Heart left ventricle (tissue), 16 donors: ENCODE results near the gene PTPRC. TPM values are rescaled to one million over a fixed set of nuclear protein-coding genes. Genes with fewer than 3 reads are reported as not detected.

Source experiments
- ATAC-seq, 4 donors: fragments of 200-7000 bp; cut with Tn5 transposase; one replicate each; pipeline ENCODE4 v1.9.1; 2020 to 2022; ENCODE audit warnings: moderate library complexity in 4 of 4, mild to moderate bottlenecking in 3 of 4, moderate number of reproducible peaks in 1 of 4
- DNase-seq, 5 donors: peaks; one replicate each; pipeline ENCODE4 v3.0.0-alpha.2; 2020
- H3K27ac ChIP-seq, 12 donors: fragments of 200-600 bp; sonication (generic) in 4 of 12; one replicate each; pipeline versions ENCODE4 v1.5.0 to v1.8.0; 2016 to 2022; ENCODE audit warnings: mild to moderate bottlenecking in 2 of 12
- H3K27me3 ChIP-seq, 9 donors: fragments of 200-600 bp; sonication (generic) in 2 of 9; one replicate each; pipeline versions ENCODE4 v1.5.1 to v1.8.0; 2016 to 2022; ENCODE audit warnings: mild to moderate bottlenecking in 3 of 9
- H3K36me3 ChIP-seq, 9 donors: fragments of 200-600 bp; sonication (generic) in 2 of 9; one replicate each; pipeline versions ENCODE4 v1.5.0 to v1.8.0; 2018 to 2022; ENCODE audit warnings: mild to moderate bottlenecking in 2 of 9
- H3K4me1 ChIP-seq, 12 donors: fragments of 200-600 bp; sonication (generic) in 4 of 12; one replicate each; pipeline versions ENCODE4 v1.5.0 to v1.8.0; 2016 to 2022; ENCODE audit warnings: mild to moderate bottlenecking in 3 of 12
- H3K4me3 ChIP-seq, 12 donors: fragments of 200-600 bp; sonication (generic) in 4 of 12; one replicate each; pipeline versions ENCODE4 v1.5.0 to v1.8.0; 2017 to 2022; ENCODE audit warnings: mild to moderate bottlenecking in 9 of 12, moderate library complexity in 4 of 12
- H3K9me3 ChIP-seq, 12 donors: fragments of 200-600 bp; sonication (generic) in 4 of 12; one replicate each; pipeline versions ENCODE4 v1.5.0 to v1.8.0; 2016 to 2022; ENCODE audit warnings: mild to moderate bottlenecking in 1 of 12
- CTCF ChIP-seq, 12 donors: fragments of 200-600 bp; sonication (generic) in 4 of 12; IDR thresholded peaks; one replicate each; pipeline versions ENCODE4 v1.5.0 to v1.8.0; 2018 to 2022; ENCODE audit warnings: antibody characterized with exemption in 12 of 12, mild to moderate bottlenecking in 5 of 12
- POLR2A ChIP-seq, 2 donors: fragments of 450-650 bp; IDR thresholded peaks; one replicate each; pipeline ENCODE4 v1.6.1; 2017; ENCODE audit warnings: antibody characterized with exemption in 2 of 2, mild to moderate bottlenecking in 2 of 2, moderate library complexity in 2 of 2
- WGBS, 4 donors: extraction: QIAGEN DNeasy Blood & Tissue Kit in 2 of 4; methylation state at CpG; one replicate each; pipeline versions ENCODE4 v1.1.5 to v1.1.7; 2013 to 2018; 5-methylcytosine and 5-hydroxymethylcytosine counted together
- intact Hi-C, 10 donors: fragments of 100-400 bp; cut with DNase I; formaldehyde crosslinking; loops; one replicate each; pipeline versions ENCODE4 v1.11.1 to v1.14.2; 2022
- polyA plus RNA-seq, 2 donors: library from polyadenylated mRNA; stranded (reverse); fragments of 200-250 nt; gene quantifications; one replicate each; pipeline ENCODE4 v1.2.3, GENCODE V29; 2013
- total RNA-seq, 9 donors: library from RNA; depleted of rRNA in 2 of 9; stranded (reverse); fragments of >200 nt in 2 of 9; fragmentation: NEBNext Ultra II Directional in 3 of 9; extraction: Animal tissue kit (Norgen Biotek cat#: 25700) in 3 of 9; gene quantifications; one replicate each; pipeline versions ENCODE4 v1.1.0 to v1.2.4, GENCODE V29; 2016 to 2023
- donor health status: ischemic (EF 13 %, LVEDD 7.1; RV severe dilation, severe dysfunction).
- donor health status: healthy with polysubstance abuse.
- donor health status: DM: no; HTN: yes; CAD: no.
- donor health status: DM: no; HTN: no; CAD: no.
- donor health status: ischemic (EF 25% LVEDD 6.9; RV normal size, moderate dysfunction).
- donor health status: ischemic (EF 25% LVEDD 5.7; RV mildly dilated, moderate dysfunction).
- donor health status: healthy.
- donor health status: DM: yes; HTN: yes; CAD: no.
- donor health status: ischemic (EF 35%, LVEDD 5.7; RV mildly dilated, moderate dysfunction).
- donor health status: nonischemic (EF 11% LVEDD 7.7; RV severe dilation, severe dysfunction).
- donor health status: DM: yes; HTN: yes; CAD: no.
- donor health status: PGD.
- donor health status: ischemic (EF 29% LVEDD 5.4; RV normal size, mild dysfunction).
- donor health status: nonischemic (EF 23%, LVEDD 6.1; RV moderate dilation, normal function).

Gene PTPRC
- total and polyA plus RNA-seq, 11 donors, result 0.65 to 99.3 (median 4.4) TPM

GRCh38 chr1:198716051-198716450 is 77.2 kb downstream of the PTPRC start:
- DNase-seq (no peak), ATAC-seq (no peak)
- H3K4me1 ChIP-seq, result no peaks in the 10 kb centered on the region
- H3K4me3 ChIP-seq, result no peak overlapping the region
- peaks cover 0 to 88% (median 0%) of the 10 kb centered on the region in 9 donors for H3K36me3 ChIP-seq
- intact Hi-C loops, result no loop called here
- H3K9me3 ChIP-seq, result no peaks in the 10 kb centered on the region
- H3K27me3 ChIP-seq, result no peaks in the 10 kb centered on the region
- TF ChIP-seq POLR2A (IDR thresholded peaks at IDR 0.05) (no peak), CTCF (IDR thresholded peaks at IDR 0.05) (no peak)
- WGBS, 4 donors, result 86 to 91% (median 89%) methylated on average over 5 of the region's 5 CpGs
- no peak overlapping the region for H3K27ac ChIP-seq

- DNase-seq, result no peak
- peaks cover 0 to 77% (median 0%) of the 10 kb centered on the region in 9 donors for H3K36me3 ChIP-seq
- no peak overlapping the region for H3K4me3 ChIP-seq
- no peak overlapping the region for H3K27ac ChIP-seq
- H3K4me1 ChIP-seq, result no peaks in the 10 kb centered on the region
- no peak for ATAC-seq
- TF ChIP-seq POLR2A (IDR thresholded peaks at IDR 0.05) (no peak), CTCF (IDR thresholded peaks at IDR 0.05) (no peak)
- H3K9me3 ChIP-seq, result no peaks in the 10 kb centered on the region
- WGBS, 4 donors, result 77 to 89% (median 83%) methylated on average over 1 of the region's 1 CpG
- H3K27me3 ChIP-seq, result no peaks in the 10 kb centered on the region
- intact Hi-C loops, result no loop called here
Measured at GRCh38 chr1:198717510-198717909, 78.7 kb downstream of the PTPRC start.

- Histone ChIP-seq H3K36me3 (peaks cover 0 to 63% (median 0%) of the 10 kb centered on the region in 9 donors), H3K27ac (no peak overlapping the region), H3K4me3 (no peak overlapping the region), H3K27me3 (no peaks in the 10 kb centered on the region), H3K4me1 (peaks cover 0 to 6% (median 0%) of the 10 kb centered on the region in 12 donors), H3K9me3 (no peaks in the 10 kb centered on the region)
- intact Hi-C loops, result no loop called here
- DNase-seq, result no peak
- TF ChIP-seq CTCF (IDR thresholded peaks at IDR 0.05), result no peak
- no peak for TF ChIP-seq POLR2A (IDR thresholded peaks at IDR 0.05)
- no peak for ATAC-seq
Measured at GRCh38 chr1:198723127-198723526, 84.3 kb downstream of the PTPRC start.

GRCh38 chr1:198725090-198725489 is 86.2 kb downstream of the PTPRC start:
- ATAC-seq (no peak), DNase-seq (no peak)
- Histone ChIP-seq H3K4me3 (no peak overlapping the region), H3K4me1 (peaks cover 0 to 6% (median 0%) of the 10 kb centered on the region in 12 donors), H3K27ac (no peak overlapping the region), H3K36me3 (peaks cover 0 to 63% (median 0%) of the 10 kb centered on the region in 9 donors), H3K27me3 (no peaks in the 10 kb centered on the region), H3K9me3 (no peaks in the 10 kb centered on the region)
- intact Hi-C loops, result no loop called here
- TF ChIP-seq POLR2A (IDR thresholded peaks at IDR 0.05) (no peak), CTCF (IDR thresholded peaks at IDR 0.05) (no peak)
